Gastrocnemius medialis (tissue), 4 donors: Measurements from ENCODE around the gene HLA-DPA1.

ENCODE experiments used
- CTCF ChIP-seq, 5 experiments: fragments of 450-650 bp in 3 of 5; fragments of 200-600 bp in 2 of 5; sonication (generic) in 2 of 5; IDR thresholded peaks in 4 of 5; conservative IDR thresholded peaks in 1 of 5; 1 replicate in 4 of 5; 2 replicates in 1 of 5; pipeline ENCODE4 v1.5.1; 2016 to 2019; ENCODE audit warnings: antibody characterized with exemption in 5 of 5, mild to moderate bottlenecking in 3 of 5, moderate library complexity in 3 of 5
- POLR2A ChIP-seq, 2 donors: fragments of 450-650 bp; IDR thresholded peaks; one replicate each; pipeline ENCODE4 v1.6.1; 2017; ENCODE audit warnings: antibody characterized with exemption in 2 of 2, mild to moderate bottlenecking in 2 of 2, moderate library complexity in 2 of 2

- no peak for TF ChIP-seq CTCF (IDR thresholded peaks at IDR 0.05 in 4 of 5, conservative IDR thresholded peaks at IDR 0.05 in 1 of 5)
- TF ChIP-seq POLR2A (IDR thresholded peaks at IDR 0.05), result peak; percentile 27 to 58
Observed at GRCh38 chr6:33080127-33081089, 7.0 kb upstream of the HLA-DPA1 start.
